SKM-1 (cell line): ENCODE measurements around the gene KLHL21.
"Not testable (repeated sequence)": the region's sequence is repeated elsewhere in the genome, so short reads cannot be mapped to it uniquely, and the experiment has no call there.

Experiments
- DNase-seq: peaks from one replicate; lab custom pipeline; 2025; ENCODE audit not compliant: unreplicated experiment; lab: John Stamatoyannopoulos, UW

KLHL21 gene

DNA sequence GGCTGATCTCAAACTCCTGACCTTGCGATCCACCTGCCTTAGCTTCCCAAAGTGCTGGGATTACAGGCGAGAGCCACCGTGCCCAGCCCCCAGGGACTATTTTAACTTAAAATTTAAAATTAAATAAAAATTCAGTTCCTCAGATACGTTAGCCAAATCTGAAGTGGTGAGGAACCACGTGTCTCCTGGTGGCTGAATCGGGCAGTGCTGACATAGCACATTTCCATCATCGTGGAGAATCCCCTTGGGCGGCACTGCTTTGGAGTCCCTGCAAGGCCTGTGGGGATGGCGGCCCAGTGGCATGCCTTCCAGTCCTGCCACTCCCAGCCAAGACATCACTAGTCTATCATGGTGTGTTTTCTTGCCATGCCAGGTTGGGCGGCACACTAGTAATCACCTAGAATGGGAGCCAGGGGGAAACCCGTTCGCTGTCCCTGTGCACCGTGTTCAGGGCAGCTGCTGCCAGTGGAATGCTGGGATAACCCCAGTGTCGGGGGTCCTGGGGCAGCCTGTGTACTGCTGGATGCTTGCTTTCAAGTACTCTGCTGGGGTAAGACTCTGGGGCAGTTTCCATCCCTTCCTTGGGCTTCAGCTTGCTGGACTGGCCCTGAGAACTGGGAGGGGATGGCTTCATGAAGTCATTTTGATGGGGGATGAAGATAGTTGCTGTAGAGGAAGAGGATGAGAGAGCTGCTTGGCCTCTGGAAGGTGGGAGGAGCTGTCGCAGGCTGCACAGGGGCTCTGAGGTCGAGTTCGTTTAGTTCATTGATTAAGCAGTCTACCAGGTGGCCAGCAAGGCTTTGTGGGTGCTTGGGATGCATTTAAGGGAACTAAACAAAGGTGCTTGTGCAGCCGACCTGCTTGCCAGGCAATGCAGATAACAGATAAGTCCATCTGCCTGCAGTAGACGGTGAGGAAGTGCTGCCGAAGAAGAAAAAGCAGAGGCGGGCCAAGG lies 18.3 kb downstream of the KLHL21 start:
- no peak for DNase-seq

DNA sequence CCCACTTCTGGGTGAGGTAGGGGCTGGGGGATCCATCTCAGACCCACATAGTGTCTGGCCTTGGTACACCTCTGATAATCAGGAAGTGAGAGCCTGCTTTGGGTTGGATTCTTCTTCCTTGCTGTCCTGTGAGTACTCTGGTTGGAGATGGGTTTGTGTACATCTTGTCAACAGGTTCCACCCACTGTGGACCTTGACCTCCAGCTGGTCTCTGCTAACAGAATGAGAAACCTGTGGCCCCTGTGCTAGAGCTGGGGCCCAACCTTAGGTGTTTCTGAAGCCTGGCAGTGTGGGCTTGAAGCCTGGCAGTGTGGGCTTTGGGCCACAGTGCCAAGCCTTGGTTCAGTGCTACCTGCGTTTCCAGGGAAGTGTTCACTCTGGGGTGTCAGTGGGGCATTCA lies 20.3 kb downstream of the KLHL21 start:
- DNase-seq, result no peak

DNA sequence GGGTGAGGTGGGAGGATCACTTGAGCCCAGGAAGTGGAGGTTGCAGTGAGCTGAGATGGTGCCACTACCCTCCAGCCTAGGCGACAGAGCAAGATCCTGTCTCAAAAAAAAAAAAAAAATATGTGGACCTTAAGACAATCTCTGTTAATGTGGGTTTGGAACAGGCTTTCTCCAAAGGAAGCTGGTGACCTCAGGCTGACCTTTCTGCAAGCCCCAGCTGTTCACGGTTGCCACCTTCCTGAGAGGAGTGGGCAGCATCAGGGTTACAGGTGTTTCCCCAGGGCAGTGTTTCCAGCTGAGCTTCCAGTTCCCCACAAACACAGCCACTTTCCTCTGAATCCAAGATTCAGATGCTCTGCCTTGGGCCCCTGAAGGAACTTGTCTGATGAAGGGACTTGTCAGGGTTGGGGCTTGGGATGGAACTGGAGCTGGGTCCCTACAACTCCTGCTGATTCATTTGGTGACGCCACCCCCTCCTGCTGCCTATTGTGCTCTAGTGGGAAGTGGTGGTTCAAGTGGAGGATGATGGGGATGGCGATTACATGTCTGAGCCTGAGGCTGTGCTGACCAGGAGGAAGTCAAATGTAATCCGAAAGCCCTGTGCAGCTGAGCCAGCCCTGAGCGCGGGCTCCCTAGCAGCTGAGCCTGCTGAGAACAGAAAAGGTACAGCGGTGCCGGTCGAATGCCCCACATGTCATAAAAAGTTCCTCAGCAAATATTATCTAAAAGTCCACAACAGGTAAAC lies 20.9 kb downstream of the KLHL21 start:
- peak; percentile 90 for DNase-seq

DNA sequence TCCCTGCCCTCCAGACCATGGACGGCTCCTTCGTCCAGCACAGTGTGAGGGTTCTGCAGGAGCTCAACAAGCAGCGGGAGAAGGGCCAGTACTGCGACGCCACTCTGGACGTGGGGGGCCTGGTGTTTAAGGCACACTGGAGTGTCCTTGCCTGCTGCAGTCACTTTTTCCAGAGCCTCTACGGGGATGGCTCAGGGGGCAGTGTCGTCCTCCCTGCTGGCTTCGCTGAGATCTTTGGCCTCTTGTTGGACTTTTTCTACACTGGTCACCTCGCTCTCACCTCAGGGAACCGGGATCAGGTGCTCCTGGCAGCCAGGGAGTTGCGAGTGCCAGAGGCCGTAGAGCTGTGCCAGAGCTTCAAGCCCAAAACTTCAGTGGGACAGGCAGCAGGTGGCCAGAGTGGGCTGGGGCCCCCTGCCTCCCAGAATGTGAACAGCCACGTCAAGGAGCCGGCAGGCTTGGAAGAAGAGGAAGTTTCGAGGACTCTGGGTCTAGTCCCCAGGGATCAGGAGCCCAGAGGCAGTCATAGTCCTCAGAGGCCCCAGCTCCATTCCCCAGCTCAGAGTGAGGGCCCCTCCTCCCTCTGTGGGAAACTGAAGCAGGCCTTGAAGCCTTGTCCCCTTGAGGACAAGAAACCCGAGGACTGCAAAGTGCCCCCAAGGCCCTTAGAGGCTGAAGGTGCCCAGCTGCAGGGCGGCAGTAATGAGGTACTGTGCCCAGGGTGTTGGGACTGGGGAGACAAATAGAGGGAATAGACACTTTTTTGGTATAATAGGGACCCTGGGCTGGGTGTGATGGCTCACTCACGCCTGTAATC lies 21.9 kb downstream of the KLHL21 start:
- DNase-seq, result no peak

DNA sequence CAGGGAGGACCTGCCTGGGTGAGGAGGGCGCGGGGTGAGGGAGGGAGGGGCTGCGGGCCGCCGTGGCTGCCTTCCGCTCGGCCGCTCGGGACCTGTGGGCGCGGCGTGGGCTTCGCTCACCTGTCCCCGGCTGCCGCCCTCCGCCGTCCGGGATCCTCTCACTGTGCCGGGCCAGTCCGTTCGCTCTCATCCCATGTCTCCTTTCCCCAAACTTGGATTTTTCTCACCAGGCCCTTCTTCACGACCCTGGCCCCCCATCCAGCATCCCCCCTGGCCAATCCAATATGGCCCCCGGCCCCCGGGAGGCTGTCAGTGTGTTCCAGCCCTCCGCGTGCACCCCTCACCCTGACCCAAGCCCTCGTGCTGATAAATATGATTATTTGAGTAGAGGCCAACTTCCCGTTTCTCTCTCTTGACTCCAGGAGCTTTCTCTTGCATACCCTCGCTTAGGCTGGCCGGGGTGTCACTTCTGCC lies 22.5 kb downstream of the KLHL21 start:
- DNase-seq, result no peak

DNA sequence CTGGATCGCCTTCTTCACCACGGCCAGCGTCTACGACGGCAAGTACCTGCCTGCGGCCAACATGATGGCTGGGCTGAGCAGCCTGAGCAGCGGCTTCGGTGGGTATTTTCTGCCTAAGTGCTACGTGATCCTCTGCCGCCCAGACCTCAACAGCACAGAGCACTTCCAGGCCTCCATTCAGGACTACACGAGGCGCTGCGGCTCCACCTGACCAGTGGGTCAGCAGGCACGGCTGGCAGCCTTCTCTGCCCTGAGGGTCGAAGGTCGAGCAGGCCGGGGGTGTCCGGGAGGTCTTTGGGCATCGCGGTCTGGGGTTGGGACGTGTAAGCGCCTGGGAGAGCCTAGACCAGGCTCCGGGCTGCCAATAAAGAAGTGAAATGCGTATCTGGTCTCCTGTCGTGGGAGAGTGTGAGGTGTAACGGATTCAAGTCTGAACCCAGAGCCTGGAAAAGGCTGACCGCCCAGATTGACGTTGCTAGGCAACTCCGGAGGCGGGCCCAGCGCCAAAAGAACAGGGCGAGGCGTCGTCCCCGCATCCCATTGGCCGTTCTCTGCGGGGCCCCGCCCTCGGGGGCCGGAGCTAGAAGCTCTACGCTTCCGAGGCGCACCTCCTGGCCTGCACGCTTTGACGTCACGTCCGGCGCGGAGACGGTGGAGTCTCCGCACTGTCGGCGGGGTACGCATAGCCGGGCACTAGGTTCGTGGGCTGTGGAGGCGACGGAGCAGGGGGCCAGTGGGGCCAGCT lies 23.1 kb downstream of the KLHL21 start, which contains the start of gene ZBTB48:
Gene ZBTB48 (plus strand): TSS at position 621 of the 745 bp plus-strand sequence. CDS start 616 bp downstream, outside the sequence.
- DNase-seq, result peak; percentile 95

DNA sequence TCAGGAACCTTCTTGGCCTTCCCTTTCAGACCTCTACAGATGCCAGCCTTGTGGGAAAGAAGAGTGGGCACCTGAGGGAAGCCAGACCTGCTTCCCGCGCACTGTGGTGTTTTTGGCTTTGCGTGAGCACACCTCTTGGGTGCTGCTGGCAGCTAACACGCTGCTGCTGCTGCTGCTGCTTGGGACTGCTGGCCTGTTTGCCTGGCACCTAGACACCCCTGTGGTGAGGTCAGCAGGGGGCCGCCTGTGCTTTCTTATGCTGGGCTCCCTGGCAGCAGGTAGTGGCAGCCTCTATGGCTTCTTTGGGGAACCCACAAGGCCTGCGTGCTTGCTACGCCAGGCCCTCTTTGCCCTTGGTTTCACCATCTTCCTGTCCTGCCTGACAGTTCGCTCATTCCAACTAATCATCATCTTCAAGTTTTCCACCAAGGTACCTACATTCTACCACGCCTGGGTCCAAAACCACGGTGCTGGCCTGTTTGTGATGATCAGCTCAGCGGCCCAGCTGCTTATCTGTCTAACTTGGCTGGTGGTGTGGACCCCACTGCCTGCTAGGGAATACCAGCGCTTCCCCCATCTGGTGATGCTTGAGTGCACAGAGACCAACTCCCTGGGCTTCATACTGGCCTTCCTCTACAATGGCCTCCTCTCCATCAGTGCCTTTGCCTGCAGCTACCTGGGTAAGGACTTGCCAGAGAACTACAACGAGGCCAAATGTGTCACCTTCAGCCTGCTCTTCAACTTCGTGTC lies 23.9 kb downstream of the KLHL21 start:
- DNase-seq, result no peak

DNA sequence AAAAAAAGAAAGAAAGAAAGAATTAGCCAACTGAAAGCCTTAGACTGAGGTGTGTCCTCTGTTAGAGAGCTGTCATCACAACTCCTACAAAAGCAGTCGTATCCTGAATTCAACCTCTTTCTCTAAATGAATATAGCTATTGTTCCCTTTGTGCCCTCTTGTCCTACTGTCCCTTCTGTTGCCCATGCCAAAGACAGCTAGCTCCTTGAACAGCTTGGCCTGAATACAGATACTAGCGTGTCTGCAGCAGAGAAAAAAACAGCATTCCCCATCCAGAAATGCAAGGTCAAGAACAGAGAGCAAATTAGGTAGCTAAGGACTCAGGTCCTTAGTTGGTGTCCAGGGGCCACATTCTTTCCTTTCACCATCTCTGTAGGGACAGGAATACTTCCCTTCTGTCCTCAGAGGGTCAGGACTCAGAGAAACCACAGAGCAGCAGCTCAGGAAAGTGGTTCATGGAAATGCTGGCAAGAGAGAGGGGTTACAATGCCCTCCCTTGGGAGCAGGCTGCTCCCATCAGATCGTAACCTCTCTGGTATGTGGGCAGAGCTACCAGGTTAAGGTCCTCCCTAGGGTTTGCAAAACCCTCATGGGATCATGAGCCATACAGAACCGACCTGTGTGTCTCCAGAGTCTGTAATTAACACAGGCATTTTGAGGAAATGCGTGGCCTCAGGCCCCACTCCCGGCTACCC lies 24.7 kb downstream of the KLHL21 start:
- DNase-seq, result no peak

DNA sequence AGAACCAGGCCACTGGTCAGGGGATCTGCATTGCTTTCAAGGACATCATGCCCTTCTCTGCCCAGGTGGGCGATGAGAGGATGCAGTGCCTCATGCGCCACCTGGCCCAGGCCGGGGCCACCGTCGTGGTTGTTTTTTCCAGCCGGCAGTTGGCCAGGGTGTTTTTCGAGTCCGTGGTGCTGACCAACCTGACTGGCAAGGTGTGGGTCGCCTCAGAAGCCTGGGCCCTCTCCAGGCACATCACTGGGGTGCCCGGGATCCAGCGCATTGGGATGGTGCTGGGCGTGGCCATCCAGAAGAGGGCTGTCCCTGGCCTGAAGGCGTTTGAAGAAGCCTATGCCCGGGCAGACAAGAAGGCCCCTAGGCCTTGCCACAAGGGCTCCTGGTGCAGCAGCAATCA lies 27.9 kb downstream of the KLHL21 start:
- no peak for DNase-seq

DNA sequence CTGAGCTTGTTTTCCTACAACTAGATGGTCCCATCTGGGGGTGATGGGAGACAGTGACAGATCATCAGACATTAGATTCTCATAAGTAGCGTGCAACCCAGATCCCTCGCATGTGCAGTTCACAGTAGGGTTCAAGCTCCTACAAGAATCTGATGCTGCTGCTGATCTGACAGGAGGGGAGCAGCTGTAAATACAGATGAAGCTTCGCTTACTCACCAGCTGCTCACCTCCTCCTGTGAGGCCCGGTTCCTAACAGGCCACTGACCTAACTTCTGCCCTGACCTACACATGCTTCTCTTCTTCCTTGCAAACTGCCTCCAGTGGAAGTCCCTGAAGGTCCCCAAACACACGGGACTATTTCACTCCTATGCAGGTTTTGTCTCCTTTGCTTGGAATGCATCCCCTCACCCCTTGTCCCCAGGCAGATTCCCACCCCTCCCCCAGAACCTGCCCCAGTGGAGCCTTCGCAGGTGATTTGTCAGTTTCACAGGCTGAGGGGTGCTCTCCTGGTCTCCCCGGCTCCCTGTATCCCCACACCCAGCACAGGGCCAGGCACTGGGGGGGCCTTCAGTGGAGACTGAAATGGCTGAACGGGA lies 28.5 kb downstream of the KLHL21 start:
- no peak for DNase-seq

DNA sequence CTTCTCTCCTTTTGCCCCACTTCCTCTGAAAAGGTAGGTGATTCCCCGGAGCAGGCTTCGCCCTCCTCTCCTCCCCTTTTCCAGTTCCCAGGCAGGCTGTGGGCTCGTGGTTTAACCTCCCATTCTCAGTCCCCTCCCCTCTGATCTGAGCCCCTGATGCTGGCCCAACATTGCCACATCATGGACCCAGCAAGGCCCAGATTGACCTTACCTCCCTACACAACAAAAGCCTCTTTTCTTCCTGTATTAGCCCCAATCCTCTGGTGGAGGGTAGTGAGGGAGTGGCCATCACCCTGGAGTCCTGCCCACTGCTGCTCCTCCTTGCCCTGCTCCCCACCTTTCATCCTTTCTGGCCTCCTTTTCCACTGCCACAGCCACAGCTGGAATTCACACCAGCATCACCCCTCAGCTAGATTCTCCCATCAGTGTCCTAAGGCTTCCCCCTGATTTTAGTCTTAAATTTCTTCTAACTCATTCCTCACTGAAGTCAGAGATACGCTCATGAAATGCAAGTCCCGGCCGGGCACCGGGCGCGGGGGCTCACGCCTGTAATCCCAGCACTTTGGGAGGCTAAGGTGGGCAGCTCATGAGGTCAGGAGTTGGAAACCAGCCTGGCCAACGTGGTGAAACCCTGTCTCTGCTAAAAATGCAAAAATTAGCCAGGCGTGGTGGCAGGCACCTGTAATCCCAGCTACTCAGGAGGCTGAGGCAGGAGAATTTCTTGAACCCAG lies 29.9 kb downstream of the KLHL21 start:
- DNase-seq, result no peak

DNA sequence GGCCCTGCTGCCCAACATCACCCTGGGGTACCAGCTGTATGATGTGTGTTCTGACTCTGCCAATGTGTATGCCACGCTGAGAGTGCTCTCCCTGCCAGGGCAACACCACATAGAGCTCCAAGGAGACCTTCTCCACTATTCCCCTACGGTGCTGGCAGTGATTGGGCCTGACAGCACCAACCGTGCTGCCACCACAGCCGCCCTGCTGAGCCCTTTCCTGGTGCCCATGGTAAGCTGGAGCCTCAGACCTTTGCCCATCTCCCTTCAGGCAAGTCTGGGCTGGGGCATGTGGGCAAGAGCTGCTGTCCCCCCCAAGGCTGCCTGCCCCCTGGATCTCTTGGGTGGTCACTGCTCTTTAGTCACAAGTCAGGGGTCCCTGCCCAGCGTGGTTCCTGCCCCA lies 31.7 kb downstream of the KLHL21 start:
- DNase-seq, result no peak

DNA sequence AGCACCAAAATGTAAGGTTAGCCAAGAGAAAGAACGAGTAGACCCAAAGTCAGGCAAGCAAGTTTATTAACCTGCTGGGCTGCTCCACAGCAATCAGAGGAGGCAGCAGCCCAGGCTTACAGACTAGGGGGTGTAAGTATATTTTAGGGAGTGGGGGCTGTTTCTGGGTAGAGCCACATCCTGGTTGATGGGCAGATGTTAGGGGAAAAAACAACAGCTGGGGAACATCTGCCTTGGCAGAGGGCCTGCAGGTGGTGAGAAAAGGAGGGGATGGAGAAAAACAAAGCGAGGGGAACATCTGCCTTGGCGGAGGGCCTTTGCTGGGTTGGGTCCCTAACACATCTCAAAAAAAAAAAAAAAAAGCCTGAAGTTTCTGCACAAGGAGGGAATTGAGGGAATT lies 32.6 kb downstream of the KLHL21 start:
- no peak for DNase-seq

DNA sequence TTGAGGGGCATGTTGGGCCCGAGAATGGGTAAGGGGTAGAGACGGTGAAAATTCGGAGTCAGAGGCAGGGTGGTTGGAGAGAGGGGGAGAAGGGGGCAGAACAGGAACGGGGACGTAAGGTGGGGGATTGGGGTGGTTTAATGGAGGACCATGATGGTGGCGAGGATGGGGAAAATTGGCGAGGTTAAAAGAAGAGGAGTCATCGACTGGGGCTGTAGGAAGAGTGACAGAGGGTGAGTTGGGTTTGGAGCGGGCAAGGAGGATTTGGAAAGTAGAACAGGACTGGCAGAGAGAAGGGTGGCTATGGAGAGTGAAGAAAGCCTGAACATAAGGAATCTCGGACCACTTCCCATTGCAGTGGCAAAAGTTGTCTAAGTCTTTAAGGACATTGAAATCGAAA lies 33.6 kb downstream of the KLHL21 start:
- DNase-seq, result no peak

DNA sequence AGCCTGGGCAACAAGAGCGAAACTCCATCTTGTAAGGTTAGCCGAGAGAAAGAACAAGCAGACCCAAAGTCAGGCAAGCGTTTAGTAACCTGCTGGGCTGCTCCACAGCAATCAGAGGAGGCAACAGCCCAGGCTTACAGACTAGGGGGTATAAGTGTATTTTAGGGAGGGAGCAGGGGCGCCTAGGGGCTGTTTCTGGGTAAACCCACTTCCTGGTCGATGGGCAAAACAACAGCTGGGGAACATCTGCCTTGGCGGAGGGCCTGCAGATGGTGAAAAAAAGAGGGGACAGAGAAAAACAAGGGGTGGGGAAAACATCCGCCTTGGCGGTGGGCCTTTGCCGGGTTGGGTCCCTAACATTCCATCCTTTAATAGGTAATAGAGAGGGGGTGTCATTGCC lies 42.4 kb downstream of the KLHL21 start:
- no peak for DNase-seq

DNA sequence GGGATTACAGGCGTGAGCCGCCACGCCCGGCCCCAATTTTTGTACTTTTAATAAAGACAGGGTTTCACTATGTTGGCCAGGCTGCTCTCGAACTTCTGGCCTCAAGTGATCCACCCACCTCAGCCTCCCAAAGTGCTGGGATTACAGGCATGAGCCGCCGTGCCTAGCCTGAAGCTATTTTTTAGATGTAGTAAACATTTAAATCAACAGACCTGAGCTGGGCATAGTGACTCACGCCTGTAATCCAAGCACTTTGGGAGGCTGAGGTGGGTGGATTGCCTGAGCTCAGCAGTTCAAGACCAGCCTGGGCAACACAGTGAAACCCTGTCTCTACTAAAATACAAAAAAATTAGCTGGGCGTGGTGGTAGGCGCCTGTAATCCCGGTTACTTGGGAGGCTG lies 43.5 kb downstream of the KLHL21 start:
- not testable (repeated sequence) for DNase-seq

DNA sequence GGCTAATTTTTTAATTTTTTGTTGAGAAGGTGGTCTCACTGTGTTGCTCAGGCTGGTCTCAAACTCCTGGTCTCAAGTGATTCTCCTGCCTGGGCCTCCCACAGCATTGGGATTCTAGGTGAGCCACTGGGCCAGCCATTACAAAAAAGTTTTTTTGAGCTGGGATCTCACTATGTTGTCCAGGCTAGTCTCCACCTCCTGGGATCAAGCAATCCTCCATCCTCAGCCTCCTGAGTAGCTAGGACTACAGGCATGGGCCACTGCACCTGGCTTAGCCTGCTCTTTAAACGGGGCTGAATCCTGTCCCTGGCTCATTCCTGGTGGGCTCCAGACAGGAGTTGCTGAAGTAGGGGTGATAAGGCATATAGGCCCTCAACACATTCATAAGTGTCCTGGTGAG lies 45.1 kb downstream of the KLHL21 start:
- DNase-seq, result no peak
